ENCODE data around the gene STXBP5.

GRCh38 chr6:147154454-147154853 is 49.8 kb upstream of the STXBP5 start:
- TF ChIP-seq, protein P1, sequence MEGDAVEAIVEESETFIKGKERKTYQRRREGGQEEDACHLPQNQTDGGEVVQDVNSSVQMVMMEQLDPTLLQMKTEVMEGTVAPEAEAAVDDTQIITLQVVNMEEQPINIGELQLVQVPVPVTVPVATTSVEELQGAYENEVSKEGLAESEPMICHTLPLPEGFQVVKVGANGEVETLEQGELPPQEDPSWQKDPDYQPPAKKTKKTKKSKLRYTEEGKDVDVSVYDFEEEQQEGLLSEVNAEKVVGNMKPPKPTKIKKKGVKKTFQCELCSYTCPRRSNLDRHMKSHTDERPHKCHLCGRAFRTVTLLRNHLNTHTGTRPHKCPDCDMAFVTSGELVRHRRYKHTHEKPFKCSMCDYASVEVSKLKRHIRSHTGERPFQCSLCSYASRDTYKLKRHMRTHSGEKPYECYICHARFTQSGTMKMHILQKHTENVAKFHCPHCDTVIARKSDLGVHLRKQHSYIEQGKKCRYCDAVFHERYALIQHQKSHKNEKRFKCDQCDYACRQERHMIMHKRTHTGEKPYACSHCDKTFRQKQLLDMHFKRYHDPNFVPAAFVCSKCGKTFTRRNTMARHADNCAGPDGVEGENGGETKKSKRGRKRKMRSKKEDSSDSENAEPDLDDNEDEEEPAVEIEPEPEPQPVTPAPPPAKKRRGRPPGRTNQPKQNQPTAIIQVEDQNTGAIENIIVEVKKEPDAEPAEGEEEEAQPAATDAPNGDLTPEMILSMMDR (IDR thresholded peaks at IDR 0.05): no peak
- TF ChIP-seq POLR2A (IDR thresholded peaks at IDR 0.05; ENCODE audit: low read length): no peak
- no peak for TF ChIP-seq MYC (IDR thresholded peaks at IDR 0.05; ENCODE audit: borderline replicate concordance, low read length)
- no peak; a peak in 1 of 5 replicates for TF ChIP-seq RAD21 (conservative IDR thresholded peaks at IDR 0.05 in 1 of 2, IDR thresholded peaks at IDR 0.05 in 1 of 2)
- no peak for TF ChIP-seq MAZ (IDR thresholded peaks at IDR 0.05; ENCODE audit: borderline replicate concordance, low read depth, low read length)
- TF ChIP-seq ELK1 (IDR thresholded peaks at IDR 0.05; ENCODE audit: low read depth, low read length): no peak

Measured in A549 (cell line).